HG02981 (cell line): ENCODE results near the gene FOXO1.

Experiments
- ATAC-seq: cut with Tn5 transposase; IDR thresholded peaks from one replicate; pipeline ENCODE4 v1.9.1; 2021; ENCODE audit warnings: mild to moderate bottlenecking, moderate library complexity; ENCODE audit not compliant: unreplicated experiment

Gene FOXO1

DNA sequence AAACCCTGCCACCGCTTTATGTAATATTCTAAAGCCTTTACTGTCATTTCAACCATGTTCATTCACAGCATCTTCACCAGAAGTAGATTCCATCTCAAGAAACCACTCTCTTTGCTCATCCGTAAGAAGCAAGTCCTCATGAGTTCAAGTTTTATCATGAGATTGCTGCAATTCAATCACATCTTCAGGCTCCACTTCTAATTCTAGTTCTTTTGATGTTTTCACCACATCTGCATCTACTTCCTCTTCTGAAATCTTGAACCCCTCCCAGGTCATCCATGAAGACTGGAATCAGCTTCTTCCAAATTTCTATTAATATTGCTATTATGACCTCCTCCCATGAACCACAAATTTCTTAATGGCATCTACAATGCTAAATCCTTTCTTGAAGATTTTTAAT lies 83.9 kb downstream of the FOXO1 start:
- ATAC-seq = no peak

- no peak for ATAC-seq
Measured at GRCh38 chr13:40581277-40581579, 85.2 kb downstream of the FOXO1 start.

- ATAC-seq = no peak
Measured at GRCh38 chr13:40580566-40581276, 85.7 kb downstream of the FOXO1 start.

- ATAC-seq = no peak
Measured at GRCh38 chr13:40579535-40579934, 86.9 kb downstream of the FOXO1 start.

DNA sequence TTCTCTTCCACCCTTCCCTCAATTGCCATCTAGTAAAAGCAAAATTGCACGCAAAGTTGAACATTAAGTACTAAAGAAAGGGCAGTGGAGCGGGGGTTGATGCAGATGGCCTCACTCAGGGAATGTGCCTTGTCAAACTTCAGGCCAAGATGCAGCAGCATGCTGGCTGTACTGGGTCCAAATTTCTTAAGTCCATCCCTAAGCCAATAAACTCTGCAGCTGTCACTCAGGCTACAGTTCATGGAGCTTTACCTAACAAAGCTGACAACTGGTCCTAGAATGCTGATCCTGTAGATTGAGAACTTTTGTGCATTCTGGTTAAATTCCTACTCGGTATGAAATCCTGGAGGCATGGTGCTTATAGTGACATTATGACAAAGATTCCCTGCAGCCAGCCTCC lies 88.4 kb downstream of the FOXO1 start:
- no peak for ATAC-seq

DNA sequence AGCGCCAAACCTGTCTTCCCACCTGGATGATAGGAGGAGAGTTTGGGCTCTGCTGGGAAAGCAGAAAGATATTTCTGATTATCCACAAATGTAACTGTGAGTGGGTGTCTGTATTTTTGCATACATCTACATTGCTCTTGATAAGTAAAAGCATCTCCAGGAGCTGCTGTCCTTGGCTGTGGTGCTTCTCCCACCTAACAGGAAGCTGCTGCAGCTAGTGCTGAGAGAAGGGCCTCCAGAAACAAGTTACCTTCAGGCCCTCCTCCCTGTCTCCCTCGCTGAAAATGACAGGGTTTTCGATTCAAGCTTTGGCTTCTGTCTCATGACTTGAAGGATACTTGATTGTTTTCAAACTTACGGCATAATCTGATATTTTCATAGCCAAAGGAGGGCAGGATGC lies 90.1 kb downstream of the FOXO1 start:
- no peak for ATAC-seq

- ATAC-seq = no peak
Measured at GRCh38 chr13:40572961-40573360, 93.5 kb downstream of the FOXO1 start.

- no peak for ATAC-seq
Measured at GRCh38 chr13:40571338-40571963, 95.0 kb downstream of the FOXO1 start.

DNA sequence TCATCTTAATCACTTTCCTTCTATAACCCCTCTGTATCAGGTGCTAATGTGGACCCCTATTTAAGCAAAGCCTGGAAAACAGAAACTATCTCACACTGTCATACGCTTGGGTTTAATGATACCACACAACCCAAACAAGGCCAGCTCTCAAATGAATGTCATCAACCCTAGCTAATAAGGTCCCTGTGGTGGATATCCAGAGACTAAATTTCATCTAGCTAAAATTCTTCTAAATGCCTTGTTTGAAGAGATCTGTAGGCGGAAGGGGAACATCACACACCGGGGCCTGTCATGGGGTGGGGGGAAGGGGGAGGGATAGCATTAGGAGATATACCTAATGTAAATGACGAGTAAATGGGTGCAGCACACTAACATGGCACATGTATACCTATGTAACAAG lies 95.5 kb downstream of the FOXO1 start:
- no peak for ATAC-seq

GRCh38 chr13:40569024-40569350 lies 97.5 kb downstream of the FOXO1 start:
- no peak for ATAC-seq

DNA sequence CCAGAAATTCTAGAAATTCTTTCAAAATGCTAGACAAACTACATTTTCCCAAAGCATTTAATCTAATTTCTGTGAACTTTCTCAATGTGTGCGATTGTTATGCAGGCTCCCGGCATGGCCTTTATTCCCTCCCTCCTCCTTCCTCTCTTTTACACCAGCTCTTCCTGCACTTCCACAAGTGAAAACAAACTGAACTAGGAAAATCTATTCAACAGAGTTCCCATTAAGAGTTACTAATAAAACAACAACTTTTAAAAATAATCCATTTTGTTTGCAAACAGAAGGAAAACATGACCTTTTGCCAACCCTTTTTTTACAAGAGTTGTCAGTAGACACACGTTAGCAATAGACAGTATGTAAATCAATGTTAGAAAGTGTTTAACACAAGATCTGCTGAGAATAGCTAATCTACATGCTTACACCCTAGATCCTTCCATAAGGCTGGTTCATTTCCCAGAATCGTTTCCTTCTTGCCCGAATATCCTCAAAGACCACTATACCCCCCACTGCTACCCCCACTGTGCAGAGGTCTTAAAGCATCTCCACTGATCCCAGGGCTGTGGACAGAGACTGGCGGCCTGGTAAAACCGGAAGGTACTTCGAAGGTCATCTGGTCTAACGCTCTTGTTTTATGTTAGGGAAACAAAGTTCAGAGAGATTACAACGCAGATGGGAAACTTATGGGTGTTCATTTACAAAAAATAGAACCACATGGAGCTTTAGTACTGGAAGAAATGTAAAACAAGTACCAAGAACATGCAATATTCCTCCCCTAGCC lies 98.0 kb downstream of the FOXO1 start:
- no peak for ATAC-seq

DNA sequence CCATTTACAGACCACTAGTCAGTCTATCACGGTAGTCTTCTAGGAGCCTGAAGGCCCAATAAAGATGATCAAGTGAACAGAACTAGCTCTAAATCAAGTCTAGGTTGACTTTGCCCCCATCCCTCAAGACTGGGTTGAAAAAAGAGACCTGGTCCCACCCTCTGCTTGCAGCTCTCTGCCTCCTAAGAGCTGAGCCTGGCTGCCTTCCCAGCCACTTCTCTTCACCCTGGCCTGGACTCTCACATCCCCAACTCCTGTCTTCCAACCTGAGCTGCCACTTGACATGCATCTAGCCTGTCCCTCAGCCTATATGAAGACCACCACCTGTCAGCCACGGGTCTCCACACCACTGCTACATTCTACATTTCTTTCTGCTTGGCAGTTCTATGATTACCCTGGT lies 99.6 kb downstream of the FOXO1 start:
- no peak for ATAC-seq

DNA sequence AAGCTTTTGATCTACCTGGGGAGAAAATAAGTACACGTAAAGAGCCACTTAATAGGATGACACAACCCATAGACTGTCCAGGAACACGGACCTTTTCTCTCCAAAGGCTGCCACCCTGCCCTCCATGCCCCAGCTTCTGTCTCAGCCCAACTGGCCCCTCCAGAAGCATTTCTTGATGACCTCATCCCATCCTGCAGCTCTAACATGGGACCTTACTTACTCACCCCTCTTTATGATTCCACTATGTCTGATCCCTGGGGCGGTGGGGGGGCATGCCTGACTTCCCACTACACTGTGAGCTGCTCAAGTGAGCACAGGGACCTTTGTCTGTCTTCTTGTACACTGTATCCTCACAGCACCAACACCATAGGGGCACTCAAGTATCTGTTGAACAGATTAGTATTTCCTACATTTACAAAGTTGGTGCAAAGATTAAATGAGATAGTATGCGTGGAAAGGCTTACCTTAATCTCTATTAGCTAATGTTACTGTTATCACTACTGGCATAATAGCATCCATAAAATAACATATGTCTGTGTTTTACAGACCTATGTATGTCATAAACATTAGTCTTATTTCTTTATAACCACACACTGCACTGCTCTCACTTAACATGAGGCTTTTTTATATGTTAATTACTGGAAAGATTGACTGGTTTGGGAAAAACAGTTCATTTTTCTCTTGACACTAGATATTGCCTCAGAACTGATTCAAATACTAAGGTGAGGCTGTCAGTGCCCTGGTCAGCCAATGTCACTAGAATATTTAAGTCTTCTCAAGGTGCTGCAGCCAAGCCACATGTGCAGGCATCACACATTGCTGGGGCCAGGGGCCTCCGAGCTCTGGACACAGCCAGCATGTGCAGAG lies 100.9 kb downstream of the FOXO1 start:
- ATAC-seq = no peak

DNA sequence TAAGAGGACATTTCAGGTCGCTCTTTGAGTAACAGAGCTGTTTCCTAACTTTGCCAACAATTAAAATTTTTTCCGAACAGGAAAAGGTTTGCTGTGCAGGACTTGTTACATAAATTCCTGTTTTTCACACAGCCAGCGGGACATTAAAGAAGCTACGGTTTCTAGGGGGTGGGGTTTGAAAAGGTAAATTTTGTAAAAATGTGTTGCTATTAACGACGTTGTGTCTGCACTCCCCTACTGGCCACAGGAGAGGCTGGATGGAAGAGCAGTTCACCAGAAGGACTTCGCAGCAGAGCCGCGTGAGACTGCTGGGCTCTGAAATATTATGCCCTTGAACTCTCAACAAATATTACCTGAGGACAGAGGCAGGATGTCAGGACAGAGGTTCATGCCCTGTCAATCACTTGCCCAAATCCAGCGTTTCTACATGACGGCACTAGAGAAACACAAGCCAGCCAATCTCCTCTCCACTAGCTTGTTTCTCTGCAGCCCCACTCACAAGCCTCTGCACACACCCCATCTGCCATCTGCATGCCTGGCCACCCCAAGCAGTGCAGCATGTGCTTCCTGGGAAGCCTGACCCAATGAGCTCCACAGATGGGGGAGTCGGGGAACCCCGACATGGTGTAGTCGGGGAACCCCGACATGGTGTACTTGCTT lies 102.0 kb downstream of the FOXO1 start:
- ATAC-seq = no peak

GRCh38 chr13:40563350-40564125 lies 102.9 kb downstream of the FOXO1 start:
- no peak for ATAC-seq

DNA sequence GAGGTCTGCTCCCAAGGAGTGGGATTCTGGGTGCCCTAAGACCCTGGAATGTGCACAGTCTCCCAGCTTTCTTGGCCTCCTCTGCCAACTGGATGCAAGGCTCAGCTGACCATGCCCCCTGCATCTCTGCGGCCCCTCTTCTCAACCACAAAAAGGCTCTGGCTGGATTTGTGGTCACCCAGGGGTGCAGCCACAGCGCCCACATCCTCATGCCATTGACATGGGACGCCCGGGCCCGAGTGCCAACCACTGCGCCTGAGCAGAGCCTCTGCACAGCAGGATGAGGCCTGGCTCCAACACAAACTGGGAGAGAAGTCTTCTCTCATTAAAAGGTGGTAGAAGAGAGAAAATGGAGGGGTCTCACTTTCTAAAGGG lies 103.5 kb downstream of the FOXO1 start:
- no peak for ATAC-seq

- ATAC-seq = no peak
Measured at GRCh38 chr13:40559915-40560314, 106.5 kb downstream of the FOXO1 start.

DNA sequence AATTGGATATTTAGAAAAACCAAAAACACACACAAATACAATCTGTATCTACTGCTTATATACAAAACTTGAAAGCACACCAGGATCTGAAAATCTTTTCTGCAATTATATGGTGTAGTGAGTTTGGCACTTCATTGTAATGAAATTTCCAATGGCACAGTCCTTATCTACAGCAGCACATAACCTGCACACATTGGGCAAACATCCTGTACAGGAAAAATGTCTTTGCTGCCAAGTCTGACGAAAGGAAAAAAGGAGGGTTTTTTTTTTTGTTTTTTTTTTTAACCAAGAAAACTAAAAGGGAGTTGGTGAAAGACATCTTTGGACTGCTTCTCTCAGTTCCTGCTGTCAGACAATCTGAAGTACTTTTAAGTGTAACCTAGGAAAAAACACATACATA lies 107.8 kb downstream of the FOXO1 start:
- ATAC-seq = no peak

- ATAC-seq = no peak
Measured at GRCh38 chr13:40556453-40556852, 110.0 kb downstream of the FOXO1 start.

DNA sequence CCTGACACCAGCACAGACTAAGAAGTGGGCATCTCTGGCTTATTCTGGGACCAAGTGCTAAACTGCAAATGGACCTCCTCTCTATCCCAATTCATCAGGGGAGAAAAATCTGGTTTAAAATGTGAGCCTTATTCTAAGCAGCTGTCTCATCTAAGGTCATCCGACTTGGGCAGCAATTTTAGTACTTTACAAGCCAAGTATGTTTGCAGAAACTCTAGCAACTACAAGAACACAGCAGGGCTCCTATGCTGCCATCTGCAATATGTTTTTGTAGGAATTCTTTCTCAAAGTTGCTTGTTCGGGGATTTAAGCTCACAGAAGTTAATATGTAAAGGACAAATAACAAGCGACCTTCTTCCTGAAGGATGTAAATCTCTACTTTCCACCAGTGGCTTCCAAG lies 113.1 kb downstream of the FOXO1 start:
- ATAC-seq = no peak
